Left ventricle myocardium inferior (tissue), 1 donor: ENCODE results near the gene SEC24D. TPM values are rescaled to one million over a fixed set of nuclear protein-coding genes. Genes with fewer than 3 reads are reported as not detected.

Experiments
- DNase-seq: peaks from one replicate; pipeline ENCODE4 v3.0.0-alpha.2; 2020
- H3K27ac ChIP-seq: fragments of 200-600 bp; replicated peaks from 2 replicates; pipeline ENCODE4 v1.8.0; 2021
- H3K27me3 ChIP-seq: fragments of 200-600 bp; 2 replicates; pipeline ENCODE4 v1.8.0; 2021; ENCODE audit warnings: low read depth
- H3K36me3 ChIP-seq: fragments of 200-600 bp; 2 replicates; pipeline ENCODE4 v1.8.0; 2021
- H3K4me1 ChIP-seq: fragments of 200-600 bp; 2 replicates; pipeline ENCODE4 v1.8.0; 2021
- H3K4me3 ChIP-seq: fragments of 200-600 bp; 2 replicates; pipeline ENCODE4 v1.8.0; 2021; ENCODE audit warnings: mild to moderate bottlenecking, moderate library complexity
- H3K9me3 ChIP-seq: fragments of 200-600 bp; replicated peaks from 2 replicates; pipeline ENCODE4 v1.8.0; 2021
- CTCF ChIP-seq: fragments of 200-600 bp; IDR thresholded peaks from 2 replicates; pipeline ENCODE4 v1.8.0; 2021; ENCODE audit warnings: antibody characterized with exemption, mild to moderate bottlenecking, borderline replicate concordance
- intact Hi-C: fragments of 100-400 bp; cut with micrococcal nuclease; formaldehyde crosslinking; loops from one replicate; pipeline ENCODE4 v1.11.0; 2022
- total RNA-seq: library from RNA; stranded (reverse); fragmentation: NEBNext Ultra II Directional; extraction: Animal tissue kit (Norgen Biotek cat#: 25700); gene quantifications from one replicate; pipeline ENCODE4 v1.2.1, GENCODE V29; 2021
- donor health status: DM: no; HTN: yes; CAD: no; lungs with severe emphysema.

The SEC24D gene
- total RNA-seq, 1 donor from 2014 or later: 10.5 TPM

GRCh38 chr4:118849867-118850487 lies 14.1 kb upstream of the SEC24D start:
- intact Hi-C loops: no loop called here
- H3K36me3 ChIP-seq: no peaks in the 10 kb centered on the region
- no peaks in the 10 kb centered on the region for H3K9me3 ChIP-seq
- H3K27ac ChIP-seq: no peak overlapping the region
- no peak for TF ChIP-seq CTCF
- H3K27me3 ChIP-seq: no peaks in the 10 kb centered on the region
- DNase-seq: no peak
- no peaks in the 10 kb centered on the region for H3K4me1 ChIP-seq
- peak overlapping the region; percentile 61 for H3K4me3 ChIP-seq

- H3K4me3 ChIP-seq: no peak overlapping the region
- no peak for TF ChIP-seq CTCF
- no peaks in the 10 kb centered on the region for H3K9me3 ChIP-seq
- no peaks in the 10 kb centered on the region for H3K4me1 ChIP-seq
- no peaks in the 10 kb centered on the region for H3K36me3 ChIP-seq
- H3K27ac ChIP-seq: no peak overlapping the region
- no peaks in the 10 kb centered on the region for H3K27me3 ChIP-seq
- DNase-seq: no peak
- intact Hi-C loops: no loop called here
Observed at GRCh38 chr4:118848901-118849300, 13.0 kb upstream of the SEC24D start.

GRCh38 chr4:118848242-118848641 lies 12.3 kb upstream of the SEC24D start:
- no peaks in the 10 kb centered on the region for H3K9me3 ChIP-seq
- intact Hi-C loops: no loop called here
- no peaks in the 10 kb centered on the region for H3K36me3 ChIP-seq
- TF ChIP-seq CTCF: no peak
- no peak overlapping the region for H3K4me3 ChIP-seq
- H3K27ac ChIP-seq: no peak overlapping the region
- no peak for DNase-seq
- H3K27me3 ChIP-seq: no peaks in the 10 kb centered on the region
- H3K4me1 ChIP-seq: no peaks in the 10 kb centered on the region

GRCh38 chr4:118846979-118847378 lies 11.1 kb upstream of the SEC24D start:
- no peaks in the 10 kb centered on the region for H3K36me3 ChIP-seq
- H3K9me3 ChIP-seq: no peaks in the 10 kb centered on the region
- H3K27me3 ChIP-seq: no peaks in the 10 kb centered on the region
- H3K4me3 ChIP-seq: no peak overlapping the region
- H3K27ac ChIP-seq: no peak overlapping the region
- DNase-seq: no peak
- no peak for TF ChIP-seq CTCF
- intact Hi-C loops: no loop called here
- H3K4me1 ChIP-seq: no peaks in the 10 kb centered on the region

- no peaks in the 10 kb centered on the region for H3K4me1 ChIP-seq
- no peak overlapping the region for H3K27ac ChIP-seq
- no peaks in the 10 kb centered on the region for H3K36me3 ChIP-seq
- H3K4me3 ChIP-seq: no peak overlapping the region
- intact Hi-C loops: no loop called here
- DNase-seq: no peak
- H3K9me3 ChIP-seq: no peaks in the 10 kb centered on the region
- no peak for TF ChIP-seq CTCF
- no peaks in the 10 kb centered on the region for H3K27me3 ChIP-seq
Observed at GRCh38 chr4:118845552-118846050, 9.7 kb upstream of the SEC24D start.
